Stimulated activated CD4-positive, alpha-beta T cell treated with anti-CD3 and anti-CD28 coated beads, TNF-alpha, amount 100 ng/mL, for 1 hour (primary cell): Measurements from ENCODE around the gene LMX1A.
A peak's percentile ranks its signal among the peaks of the same experiment; 100 is the strongest.

Experiments used
- DNase-seq, 3 donors: peaks; one replicate each; pipeline ENCODE4 v3.0.0-alpha.2; 2020; ENCODE audit warnings: low read depth in 3 of 3, low spot score in 1 of 3

LMX1A gene

DNA sequence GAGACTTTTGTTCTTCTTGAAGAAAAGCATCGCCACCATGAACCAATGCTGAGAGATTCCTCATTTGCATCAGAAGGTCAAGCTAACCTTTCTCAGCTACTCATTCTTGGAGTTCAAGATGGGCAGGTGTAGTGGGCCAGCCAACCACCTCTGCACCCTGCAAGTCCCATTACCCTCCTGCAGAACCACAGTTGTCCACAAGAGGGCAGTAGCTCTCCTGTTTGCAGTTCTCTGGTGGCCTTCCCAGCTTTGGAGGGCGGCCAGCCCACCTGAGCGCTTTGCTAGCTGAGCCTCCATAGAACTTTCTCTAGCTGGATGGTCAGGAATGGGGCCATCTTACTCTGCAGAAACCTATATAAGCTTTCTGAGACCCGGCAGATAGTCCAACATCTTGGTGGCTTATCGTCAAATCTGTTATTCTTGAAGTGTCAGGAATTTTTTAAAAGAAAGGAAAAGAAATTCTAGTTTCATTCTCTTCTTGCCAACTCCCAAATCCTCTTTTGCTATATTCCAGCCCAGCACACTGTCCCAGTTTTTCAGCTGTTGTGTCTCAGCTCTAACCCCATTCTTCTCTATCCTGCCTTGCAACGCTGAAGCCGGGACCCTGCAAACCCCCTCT is 11.0 kb upstream of the LMX1A start:
- peak; percentile 51 to 69 (median 54) for DNase-seq

DNA sequence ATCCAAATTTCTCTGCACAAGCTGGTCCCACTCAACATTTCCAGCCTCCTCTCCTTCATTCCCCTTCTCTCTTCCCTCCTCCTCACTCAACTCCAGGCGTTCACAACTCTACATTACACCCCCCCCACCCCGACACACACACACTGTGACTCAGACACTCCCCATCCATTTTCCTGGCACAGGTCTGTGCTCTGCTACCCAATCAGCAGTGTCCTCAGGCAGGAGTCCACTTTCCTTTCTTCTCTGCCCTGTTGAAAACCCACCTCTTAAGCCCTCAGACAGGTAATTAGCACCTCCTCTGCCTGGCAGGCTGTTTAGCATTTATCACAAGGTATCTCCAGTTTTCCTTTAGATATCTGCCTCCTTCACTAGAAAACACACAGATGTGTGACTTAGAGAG is 8.8 kb upstream of the LMX1A start:
- DNase-seq = no peak

DNA sequence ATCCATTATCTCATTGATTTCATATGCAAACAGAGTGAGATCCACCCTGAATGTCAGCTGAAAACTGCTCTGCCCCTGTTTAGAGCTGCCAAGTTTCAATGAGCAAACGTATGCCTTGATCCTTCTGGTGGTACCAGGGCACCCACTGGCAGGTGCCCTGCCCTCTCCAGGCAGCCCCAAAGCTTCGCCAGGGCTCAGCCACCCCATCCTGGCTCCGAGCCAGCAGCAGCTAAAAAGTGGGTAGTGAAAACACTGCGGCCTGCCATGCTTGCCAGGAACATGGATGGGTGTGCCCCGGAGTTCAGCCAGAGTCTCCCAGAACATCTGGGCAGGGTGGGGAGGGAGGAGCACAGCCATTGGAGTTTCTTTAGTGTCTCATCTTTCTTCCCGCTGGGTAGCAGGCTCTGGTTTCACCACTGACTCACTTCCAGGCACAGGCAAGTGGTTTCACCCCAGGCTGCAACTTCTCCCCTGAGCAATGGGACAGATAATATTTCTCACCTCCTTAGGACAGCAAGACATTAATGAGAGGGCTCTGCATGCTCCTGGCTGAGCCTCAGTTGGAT is 8.1 kb upstream of the LMX1A start:
- DNase-seq = no peak

DNA sequence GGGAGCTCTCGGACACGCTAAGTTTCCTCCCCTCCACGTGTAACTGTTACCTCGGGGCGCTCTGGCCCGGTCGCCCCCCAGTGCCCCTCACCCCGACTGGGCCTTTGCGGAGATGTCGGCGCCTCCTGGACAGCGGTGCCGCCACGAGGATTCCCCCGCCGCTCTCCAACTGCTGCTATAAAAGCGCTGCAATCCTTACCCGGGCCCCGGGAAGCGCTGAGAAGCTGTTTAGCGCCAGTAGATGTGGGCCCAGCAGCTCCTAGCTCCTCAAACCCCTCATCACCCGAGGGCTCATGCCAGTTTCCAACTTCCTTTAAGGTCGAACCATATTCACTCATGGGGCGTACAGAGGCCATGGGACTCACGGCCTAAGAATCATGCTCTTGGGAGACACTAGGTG is 361 bp upstream of the LMX1A start:
- DNase-seq = no peak

DNA sequence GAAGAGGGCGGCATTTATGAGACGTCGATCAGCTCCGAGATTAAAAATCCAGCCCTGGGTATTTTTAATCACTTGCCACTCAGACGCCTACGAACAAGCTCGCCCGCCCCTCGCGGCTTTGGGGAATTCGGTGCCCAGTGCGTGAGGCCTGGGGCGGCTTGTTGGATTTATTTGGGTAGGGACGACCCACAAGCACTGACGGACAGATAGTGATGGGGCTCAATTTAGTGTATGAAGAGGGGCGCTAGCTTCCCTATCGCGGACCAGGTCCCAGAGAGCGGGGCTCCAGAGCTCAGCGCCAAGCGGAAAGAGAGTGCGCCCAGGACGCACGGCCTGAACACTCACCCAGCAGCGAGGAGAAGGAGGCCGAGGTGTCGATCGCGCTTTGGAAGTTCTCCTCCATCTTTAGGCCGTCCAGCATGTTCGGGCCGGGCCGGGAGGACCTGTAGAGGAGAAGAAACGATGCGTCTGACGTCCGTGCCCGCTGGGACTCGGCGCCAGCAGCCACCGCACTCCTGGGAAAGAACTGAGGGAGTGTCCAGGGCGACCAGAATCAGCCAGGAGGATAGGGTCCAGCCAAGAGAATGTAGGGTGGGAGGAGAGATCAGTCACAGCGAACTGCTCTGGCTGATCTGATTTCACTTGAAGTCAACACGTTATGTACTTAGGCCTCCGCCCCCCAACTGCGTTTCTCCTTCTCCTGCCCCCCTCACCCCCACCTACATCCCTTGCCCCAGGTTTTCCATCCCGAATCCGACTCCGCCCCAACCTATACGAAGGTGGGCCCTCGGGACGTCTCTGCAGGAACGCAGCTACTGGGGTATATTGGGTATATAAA is 1.2 kb downstream of the LMX1A start:
- no peak for DNase-seq

DNA sequence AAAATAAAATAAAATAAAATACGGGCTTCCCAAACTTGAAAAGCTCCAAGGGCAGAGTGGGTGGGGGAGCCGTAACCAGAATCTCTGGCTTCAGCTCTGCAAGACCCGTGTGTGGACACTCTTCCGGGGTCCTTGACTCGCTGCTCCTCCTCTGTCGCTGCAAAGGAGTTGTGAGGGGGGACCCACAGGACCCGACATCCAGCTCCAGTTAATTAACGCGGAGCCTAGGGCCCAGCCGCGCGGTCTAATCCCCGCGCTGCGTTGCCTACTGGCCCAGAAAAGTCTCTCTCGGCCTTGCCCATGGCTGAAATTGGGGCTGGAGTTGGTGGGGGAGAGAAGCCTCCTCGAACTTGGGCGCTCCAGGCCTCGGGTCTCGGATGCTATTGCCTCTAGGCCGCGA is 1.8 kb downstream of the LMX1A start:
- DNase-seq = no peak

DNA sequence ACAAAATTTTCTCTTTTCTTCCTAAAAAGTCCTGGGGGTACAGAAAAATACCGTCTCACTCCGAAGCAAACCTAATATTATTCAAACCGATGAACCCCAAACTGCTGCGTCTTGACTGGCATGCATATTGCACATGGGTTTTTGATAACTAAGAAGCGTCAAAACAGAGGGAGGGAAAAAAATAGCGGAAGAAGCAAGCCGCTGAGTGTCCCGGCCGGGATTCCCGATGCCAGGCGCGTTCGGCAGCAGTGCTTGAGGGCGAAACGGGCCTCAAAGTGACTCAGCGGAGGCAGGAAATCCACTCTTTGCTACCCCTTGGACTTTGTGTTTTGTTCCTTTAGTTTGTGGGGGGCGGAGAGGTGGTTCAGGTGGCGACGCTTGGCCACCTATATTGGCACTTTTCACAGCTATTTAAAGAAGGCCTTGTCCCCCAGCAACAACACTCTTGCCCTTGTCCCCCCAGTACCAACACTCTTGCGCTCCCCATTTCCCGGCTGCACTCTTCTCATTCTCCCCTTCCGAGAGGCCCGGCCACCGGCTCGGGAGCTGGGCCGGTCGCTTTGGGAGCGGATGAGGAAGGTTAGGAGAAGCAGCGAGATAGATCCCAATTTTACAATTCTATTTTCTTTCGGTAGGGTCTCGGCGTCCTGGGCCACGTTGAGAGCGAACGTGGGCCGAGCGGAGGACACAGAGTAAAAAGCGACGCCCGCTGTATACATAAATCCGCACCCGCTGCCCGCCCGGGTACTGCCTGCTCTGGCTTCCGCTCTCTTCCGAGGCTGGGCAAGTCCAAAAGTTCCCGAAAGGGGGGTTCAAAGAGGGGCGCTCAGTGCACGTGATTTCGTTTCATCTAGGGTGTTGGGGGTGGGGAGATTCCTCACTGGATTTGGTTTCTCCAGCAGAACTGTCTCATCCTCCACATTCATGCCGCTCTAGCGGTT is 2.5 kb downstream of the LMX1A start:
- DNase-seq = no peak

DNA sequence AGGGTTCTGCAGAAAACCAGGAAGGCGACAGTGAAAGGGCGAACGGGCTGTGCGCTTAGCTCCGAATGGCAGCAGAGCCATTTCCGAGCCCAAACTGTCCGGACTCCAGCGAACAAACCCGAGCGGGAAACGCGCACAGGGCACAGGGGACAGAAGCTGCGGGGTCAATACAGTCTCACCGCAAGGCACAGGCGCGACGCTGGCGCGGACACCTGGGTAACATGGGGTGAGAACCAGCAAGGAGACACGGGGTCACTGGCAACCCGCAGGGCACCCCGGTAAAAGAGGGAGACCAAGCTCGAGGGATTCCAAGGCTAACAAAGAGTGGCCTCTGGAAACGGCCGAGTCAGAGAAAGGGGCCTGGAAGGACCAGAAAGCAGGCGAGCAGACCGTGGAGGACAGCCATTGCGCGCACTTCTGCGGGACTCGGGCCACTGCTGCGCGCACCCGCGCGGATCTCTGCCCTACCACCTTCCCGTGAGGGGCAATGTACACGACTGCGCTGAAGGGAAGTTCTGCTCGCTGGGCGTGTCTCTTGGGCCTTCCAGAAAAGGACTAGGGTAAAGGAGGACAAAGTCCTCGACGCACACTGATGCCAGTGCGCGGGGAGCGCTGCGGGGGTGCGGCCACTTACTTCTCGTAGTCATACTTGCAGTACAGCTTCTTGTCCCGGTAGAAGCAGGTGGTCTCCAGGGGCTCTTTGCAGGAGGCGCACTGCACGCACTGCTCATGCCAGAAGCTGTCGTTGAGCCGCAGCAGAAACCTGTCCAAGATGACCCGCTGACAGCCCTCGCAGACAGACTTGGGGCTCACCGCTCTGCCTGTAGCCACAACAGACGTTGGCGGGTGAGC is 3.8 kb downstream of the LMX1A start:
- no peak for DNase-seq

DNA sequence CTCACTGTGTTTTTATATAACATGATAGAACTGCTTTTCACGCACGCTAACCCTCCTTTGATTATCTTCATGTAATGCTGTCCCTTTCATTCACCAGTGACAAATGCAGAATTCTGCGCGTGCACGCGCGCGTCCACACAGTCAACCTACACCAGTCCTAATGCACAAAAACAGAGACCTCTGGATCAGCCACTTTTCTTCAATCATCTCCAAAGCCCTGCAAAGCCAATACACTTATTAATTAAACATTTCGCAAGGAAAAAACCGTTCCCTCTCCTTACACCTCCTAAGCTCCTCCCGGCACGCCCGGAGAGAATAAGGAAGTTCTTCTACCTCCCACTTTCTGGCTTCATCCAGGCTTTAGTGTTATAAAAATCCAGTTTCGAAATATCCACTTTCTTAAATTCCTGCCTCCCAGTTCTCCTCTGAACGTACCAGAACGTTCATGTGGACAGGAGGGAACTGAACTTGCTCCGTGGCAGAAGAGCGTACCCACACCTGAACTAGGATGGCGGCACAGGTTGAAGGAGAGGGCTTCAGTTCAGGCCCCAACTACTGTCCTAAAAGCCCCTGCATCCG is 4.6 kb downstream of the LMX1A start:
- no peak for DNase-seq

DNA sequence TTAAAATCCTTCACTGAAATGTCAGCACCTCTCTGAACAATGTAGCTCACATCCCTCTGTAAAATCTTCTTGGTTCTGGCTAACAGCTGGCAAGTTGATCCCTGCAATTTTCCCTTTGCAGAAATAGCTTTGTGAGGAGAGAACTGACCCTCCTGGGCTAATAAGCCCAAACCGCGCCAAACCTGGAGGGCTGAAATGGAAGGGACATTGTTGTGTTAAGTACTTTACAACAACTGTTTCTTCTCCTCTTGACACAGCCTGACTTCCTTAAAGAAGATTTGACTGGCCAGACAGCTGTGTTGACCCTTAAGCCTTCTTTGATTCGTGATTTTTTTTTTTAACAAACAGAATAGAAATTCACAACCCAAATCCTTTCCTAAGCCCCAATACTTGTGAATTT is 5.7 kb downstream of the LMX1A start:
- no peak for DNase-seq

DNA sequence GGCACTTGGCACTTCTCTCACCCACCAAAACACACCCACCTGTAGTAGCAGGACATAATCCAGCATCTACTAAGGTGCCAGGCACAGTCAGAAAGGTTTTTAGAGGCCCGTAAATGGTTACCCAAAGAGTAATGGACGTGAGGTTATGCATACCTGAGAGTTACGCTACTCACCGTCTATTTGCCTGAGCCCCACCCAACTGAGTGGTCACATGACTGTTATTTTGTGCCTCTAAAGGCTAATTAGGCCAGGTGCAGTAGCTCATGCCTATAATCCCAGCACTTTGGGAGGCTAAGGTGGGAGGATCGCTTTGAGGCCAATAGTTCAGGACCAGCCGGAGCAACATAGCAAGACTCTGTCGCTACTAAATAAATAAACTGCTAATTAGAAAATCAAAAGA is 11.0 kb downstream of the LMX1A start:
- no peak for DNase-seq

DNA sequence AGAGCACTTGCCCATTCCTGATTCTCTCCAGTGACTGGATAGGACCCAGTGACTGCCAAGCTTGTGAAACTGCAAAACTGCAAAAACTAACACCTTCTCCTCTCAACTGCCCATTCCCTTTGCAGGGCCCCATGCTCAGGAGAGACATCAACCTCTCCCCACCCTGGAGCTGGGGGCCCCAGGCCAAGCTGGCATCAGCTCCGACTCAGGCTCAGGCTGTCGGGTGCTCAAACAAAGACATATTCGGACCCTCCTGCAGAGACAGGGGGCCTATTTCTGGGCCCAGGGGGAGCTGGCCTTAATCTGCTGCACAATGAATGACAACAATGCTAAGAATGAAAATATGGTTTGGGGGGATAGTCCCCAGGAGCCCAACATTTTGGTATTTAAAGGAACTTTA is 11.8 kb downstream of the LMX1A start:
- DNase-seq = no peak

DNA sequence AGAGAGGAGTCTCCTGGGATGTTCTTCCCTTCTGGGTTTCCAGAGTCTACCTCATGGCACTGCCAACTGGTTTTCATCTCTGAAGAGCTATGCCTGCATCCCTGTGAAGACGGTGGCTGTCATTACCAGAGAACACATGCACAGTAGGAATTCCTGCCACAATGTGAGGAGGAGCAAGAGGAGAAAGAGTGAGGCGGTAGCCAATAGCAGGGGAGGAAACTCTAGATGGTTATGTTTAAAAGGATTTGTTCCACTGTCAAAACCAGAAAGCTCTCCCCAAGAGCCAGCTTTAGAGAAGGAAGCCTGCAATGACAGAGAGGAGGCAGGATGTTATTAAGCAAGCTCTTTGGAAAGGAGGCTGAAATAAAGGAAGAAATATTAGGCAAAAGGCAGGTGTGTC is 12.3 kb downstream of the LMX1A start:
- no peak for DNase-seq

DNA sequence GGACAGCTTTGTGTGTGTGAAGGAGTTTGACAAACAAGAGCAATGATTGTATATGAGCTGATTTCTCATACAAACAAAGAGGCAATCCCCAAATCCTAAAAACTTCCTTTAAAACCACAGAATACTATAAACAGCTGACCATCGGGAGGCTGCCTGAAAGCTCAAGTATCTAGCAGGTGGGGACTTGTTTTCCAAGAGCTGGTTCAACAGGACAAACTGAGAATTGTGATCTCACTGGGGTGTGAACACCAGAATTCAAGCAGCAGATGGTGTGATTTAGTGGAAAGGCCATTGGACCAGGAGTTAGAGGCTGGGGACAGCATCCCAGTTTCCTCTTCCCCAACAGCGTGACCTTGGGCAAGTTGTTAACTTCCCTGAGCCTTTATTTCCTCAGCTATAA is 13.9 kb downstream of the LMX1A start:
- no peak for DNase-seq

DNA sequence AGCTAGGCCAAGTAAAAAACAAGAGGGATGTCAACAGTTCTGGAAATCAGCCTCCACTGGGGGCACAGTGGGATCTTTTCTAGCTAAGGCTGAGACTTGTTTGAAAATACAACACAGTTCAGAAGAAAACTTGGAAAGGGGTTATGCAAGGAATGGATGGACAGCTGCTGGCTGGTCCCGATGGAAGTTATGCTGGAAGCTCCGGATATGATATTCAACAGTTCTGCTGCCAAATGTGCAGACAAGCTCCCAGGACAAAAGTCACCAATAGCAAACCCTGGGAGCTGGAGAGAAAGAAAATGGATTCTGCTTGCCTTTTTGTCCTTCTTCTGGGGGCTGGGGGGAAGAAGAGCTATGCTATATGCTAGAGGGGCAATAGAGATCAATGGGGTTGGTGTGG is 14.3 kb downstream of the LMX1A start:
- no peak for DNase-seq

DNA sequence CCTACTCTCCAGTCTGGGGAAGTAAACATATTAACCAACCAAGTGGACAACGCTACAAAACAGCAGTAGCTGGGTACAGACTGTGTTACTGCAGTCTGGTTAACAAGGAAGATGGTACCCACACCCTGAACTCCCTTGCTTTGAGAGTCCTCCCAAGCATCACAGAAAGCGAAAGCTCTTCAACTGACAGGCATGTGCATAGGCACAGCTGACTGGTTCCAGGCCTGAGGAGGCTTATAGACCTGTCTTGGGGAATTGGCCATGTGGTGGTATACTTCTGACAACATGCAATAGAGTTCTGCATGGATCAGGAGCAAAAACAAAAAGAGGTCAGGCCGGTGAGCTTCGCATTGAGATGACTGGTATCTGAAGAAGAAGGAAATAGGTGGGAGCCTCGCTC is 17.4 kb downstream of the LMX1A start:
- no peak for DNase-seq

DNA sequence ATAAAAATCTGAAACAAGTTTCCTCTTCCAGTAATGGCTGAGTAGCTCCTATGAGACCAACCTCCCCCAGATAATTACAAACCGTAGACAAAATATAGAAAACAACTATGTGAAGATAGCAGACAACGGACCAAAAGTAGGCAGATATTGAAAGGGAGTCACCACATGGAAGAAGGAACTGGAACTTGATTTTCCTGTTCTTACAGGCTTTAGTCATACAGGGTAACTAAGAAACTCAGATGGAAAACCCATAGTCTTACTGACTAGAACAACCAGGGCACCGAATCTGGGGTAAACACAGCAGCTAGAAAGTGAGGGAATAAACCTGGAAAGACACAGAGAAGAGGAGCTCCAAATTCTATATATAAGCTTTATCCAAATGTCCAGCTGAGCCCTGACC is 26.0 kb downstream of the LMX1A start:
- no peak for DNase-seq

DNA sequence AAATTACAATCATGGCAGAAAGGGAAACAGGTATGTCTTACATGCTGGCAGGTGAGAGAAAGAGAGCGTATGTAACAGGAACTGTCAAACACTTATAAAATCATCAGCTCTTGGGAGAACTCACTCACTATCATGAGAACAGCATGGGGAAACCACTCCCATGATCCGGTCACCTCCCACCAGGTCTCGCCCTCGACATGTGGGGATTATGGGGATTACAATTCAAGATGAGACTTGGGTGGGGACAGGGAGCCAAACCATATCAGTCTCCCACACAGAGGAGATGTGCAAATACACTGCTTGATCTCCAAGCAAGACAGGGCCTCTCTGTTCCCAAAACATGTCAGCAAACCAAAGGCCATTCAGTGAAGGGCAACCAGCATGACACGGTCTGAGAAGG is 27.4 kb downstream of the LMX1A start:
- DNase-seq = no peak

DNA sequence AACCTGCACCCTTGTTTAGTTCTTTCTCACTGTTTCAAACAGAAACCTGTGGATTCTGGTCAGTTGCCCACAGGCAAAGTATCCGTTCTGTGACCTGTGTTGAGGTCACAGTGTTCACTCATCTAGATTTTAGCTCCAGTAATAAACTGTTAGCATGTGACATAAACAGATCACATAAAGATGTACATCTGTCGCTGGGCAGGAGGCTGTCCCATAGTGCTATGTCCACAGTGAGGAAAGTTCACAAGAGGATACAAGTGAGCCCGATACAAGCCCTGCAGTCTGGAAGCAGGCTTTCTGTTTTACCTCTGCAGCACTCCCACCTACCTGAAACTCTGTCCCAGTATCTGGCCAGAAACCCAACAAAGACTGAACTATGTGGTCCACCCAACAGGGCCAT is 28.4 kb downstream of the LMX1A start:
- no peak for DNase-seq

DNA sequence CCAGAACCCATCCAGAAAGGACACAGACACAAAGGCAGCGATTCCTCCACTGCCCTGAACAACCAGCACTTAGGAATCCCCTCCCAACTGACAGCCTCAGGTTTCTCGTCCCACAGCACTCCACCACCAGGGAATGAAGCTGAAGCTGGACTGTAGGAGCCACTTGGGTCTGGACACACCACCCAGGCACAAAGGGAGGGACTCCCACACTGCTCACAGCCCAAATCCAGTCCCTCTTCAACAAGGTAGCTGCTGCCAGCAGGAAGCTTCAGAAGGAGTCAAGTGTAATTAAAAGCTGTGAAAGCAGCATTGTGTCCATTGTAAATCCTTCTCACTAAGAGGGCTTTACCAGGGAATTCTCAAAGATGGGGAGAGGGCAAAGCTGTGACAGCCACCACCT is 29.0 kb downstream of the LMX1A start:
- no peak for DNase-seq
